CMK (cell line): ENCODE measurements around the gene RS1.

Experiments
- DNase-seq: peaks from one replicate; pipeline ENCODE4 v3.0.0-alpha.2; 2010; ENCODE audit warnings: low read depth

RS1 gene

GRCh38 chrX:18598413-18598812, 73.5 kb downstream of the RS1 start:
- DNase-seq = no peak

- no peak for DNase-seq
These were observed 75.8 kb downstream of the RS1 start for GRCh38 chrX:18596096-18596495.

DNA sequence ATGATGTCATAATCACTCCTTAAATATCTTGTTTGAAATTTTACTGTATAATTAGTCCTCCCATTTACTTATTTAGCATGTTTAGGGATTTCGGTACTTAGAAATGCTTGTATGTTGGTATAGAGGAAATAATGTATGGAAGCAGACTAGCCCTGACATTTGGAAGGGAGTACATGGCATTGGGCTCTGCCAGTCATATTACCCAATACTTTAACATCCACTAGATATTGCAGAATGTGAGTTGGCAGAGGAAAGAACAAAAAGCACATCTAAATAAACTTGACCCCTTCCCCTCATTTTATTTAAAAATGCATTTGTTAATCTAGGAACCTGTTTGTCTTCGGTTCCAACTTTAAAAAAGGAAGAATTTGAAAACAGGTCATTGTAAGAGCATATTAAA, 77.8 kb downstream of the RS1 start:
- no peak for DNase-seq

DNA sequence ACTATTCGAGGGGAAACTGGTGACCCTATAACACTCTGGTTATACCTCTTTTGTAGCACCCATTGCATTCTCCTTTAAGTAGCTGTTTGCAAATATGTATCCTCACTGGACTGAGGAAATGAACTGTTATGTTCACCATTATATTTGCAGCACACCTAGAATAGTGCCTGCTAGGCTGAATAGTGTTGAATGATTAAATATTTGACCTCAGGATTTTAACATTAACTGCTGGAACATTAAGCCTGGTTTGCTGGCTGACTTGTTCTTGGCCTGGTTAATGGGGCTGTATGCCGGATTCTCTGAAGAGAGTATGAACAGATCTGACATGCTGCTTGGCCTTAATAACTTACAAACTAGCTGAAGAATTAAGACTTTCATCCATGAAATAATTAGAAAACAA, 80.1 kb downstream of the RS1 start:
- no peak for DNase-seq
